Stimulated activated CD8-positive, alpha-beta memory T cell treated with anti-CD3 and anti-CD28 coated beads, Interleukin-2, amount 100 ng/mL, for 48 hours (primary cell): ENCODE data around the gene DIPK1B.
"Not testable (repeated sequence)": the region's sequence is repeated elsewhere in the genome, so short reads cannot be mapped to it uniquely, and the experiment has no call there.

Experiments used
- DNase-seq, 2 donors: peaks; one replicate each; pipeline ENCODE4 v3.0.0-alpha.2; 2020; ENCODE audit warnings: low read depth in 2 of 2

The DIPK1B gene

DNA sequence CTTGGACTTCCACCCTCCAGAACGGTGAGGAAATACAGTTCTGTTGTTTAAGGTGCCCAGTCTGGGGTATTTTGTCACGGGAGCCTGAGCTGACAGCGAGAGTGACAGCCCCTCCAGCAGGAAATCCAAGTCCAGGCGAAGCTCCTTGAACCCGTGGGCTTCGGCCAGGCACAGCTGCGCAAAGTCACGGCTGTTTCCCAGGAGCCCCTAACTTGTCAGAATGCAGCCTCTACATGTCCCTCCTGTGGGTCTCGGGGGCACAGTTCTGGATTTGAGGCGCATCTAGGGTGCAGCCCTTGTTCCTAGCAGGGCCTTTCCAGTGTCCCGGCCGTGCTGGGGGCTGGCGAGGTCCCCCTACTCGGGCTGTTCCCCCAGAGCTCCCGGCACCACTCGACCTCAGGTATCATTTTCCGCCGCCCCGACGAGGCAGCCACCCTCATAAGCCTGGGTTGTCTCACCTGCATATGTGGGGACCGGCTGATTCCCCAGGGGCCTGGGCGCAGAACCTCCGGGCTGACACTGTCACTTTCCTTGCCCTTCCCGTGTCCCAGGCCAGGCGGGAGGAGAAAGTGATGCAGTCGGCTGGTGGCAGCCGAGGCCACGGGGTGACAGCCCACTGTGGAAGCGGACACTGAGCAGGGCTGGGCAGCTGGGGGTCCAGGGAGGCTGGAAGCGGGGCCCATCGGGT lies 41.1 kb downstream of the DIPK1B start:
- no peak for DNase-seq

GRCh38 chr9:136754059-136754572 lies 41.7 kb downstream of the DIPK1B start:
- no peak for DNase-seq

DNA sequence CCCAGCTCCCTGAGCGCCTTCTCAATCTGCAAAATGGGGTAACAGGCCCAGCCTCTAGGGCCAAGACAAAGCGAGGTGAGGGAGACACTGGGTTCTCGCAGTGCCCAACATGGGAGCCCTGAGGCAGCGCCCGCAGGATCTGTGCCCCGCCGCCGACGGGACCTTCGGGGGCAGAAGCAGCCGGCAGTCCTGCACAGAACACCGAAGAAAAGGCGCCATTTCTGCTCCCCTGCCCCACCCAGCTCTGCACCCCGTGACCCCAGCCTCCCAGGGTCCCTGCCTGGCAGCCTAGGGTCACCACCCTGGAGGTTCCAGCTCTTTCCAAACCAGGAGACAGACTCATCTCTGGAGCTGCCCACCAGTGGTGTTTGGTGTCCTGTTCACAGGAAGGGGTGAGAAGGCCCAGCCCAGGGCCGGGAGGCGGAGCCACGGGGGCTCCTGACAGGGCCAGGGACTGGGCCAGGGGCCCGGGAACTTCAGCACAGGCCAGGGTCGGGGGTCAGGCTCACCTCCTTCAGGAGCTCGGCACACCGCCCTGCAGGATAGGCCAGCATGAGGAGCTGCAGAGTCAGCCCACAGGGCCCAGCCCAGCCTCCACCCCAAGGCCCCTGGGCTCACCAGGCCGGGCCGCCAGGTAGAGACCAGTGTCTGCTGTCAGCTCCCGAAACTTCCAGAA lies 42.4 kb downstream of the DIPK1B start:
- DNase-seq, result no peak

- not testable (repeated sequence) for DNase-seq
Observed at GRCh38 chr9:136755302-136756133, 43.1 kb downstream of the DIPK1B start.

GRCh38 chr9:136756134-136756438 lies 43.7 kb downstream of the DIPK1B start:
- DNase-seq, result no peak

- DNase-seq, result no peak
Observed at GRCh38 chr9:136756836-136757235, 44.5 kb downstream of the DIPK1B start.

- DNase-seq, result no peak
Observed at GRCh38 chr9:136757328-136757727, 45.0 kb downstream of the DIPK1B start.

GRCh38 chr9:136757751-136758140 lies 45.4 kb downstream of the DIPK1B start:
- DNase-seq, result no peak

DNA sequence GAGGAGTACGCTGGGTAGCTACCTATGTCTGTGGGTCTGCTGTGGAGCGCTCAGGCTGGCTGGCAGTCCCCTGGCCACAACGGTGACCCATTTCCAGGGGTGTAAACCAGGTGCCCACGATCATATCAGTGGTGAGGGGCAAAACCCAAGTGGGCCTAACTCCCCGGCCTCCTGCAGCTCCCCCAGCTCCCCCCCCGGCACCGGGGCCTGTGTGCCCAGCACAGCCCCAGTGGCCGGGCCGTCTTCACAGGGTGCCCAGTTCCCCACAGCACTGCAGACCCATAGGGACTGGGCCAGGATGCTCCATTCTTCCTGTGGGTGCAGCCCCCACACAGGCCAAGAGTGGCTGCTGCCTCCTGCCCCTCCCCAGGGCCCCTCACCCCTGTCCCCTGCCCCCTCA lies 46.6 kb downstream of the DIPK1B start:
- DNase-seq, result no peak

DNA sequence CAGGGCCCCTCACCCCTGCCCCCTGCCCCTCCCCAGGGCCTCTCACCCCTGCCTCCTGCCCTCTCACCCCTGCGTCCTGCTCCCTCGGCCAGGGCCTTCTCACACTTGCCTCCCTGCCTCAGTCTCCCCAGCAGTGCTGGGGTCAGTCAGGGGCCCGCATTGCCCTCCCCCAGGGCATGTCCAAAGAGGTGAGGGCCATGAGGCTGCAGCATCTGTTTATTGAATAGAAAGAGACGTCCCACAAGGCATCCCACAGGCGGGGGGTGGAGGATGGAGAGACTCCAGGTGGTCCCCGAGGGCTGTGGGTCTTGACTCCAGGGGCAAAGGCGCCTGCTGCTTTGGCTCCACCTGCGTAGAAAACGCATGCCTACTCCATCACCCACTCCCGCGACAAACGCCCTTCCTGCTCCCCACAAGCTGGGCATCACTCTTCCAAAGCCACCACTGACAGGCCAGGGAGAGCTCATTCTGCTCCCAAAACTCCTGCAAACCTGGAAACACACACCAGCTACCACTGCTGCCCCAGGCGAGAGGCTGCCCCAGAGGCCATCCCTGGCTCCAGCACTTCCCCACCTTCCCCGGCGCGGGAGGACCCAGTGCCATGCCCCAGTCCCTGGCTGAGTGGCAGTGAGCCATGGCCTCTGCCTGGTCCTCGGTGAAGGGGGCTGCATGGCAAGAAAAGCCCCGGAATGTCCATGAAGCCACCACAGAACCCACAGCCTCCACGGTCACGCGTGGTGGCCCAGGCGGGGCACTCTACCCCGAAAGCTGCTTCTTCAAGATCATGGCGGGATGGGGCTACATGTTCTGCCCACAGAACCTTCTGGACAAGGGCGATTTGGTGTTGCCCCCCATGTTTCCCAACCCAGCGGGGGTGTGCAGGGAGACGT lies 47.3 kb downstream of the DIPK1B start:
- no peak for DNase-seq

- no peak for DNase-seq
Observed at GRCh38 chr9:136760424-136760823, 48.1 kb downstream of the DIPK1B start.

- DNase-seq, result not testable (repeated sequence)
Observed at GRCh38 chr9:136760834-136761544, 48.6 kb downstream of the DIPK1B start.

GRCh38 chr9:136761545-136761981 lies 49.2 kb downstream of the DIPK1B start:
- no peak for DNase-seq

DNA sequence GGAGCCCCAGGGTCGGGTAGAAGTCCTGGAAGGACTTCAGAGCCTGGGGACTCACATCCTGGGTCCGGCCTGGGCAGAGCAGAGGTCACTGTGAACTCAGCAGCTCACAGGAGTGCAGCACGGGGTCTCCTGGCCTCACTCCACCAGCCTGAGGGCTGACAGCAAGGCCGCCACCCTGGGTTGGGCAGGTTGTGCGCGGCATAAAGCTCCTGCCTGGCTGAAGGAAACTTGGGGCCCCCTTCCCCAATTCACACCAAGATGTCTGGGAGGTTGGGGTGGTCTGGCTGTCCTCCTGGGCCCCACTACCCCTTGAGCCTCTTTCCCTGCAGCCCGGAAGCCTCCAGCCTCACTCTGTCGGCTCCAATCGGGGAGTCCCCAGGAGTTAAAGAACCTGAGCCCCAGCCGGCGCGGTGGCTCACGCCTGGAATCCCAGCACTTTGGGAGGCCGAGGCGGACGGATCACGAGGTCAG lies 49.9 kb downstream of the DIPK1B start:
- DNase-seq, result no peak

GRCh38 chr9:136762915-136763648 lies 50.7 kb downstream of the DIPK1B start:
- peak; percentile 50 to 61 for DNase-seq

GRCh38 chr9:136763649-136764035 lies 51.3 kb downstream of the DIPK1B start:
- DNase-seq, result no peak

- no peak for DNase-seq
Observed at GRCh38 chr9:136764301-136764891, 52.0 kb downstream of the DIPK1B start, which contains the start of gene LCN15. Gene LCN15, minus strand, starts transcription at chr9:136764518. Its CDS starts 30 bp downstream, at chr9:136764488.

GRCh38 chr9:136765041-136765440 lies 52.7 kb downstream of the DIPK1B start:
- DNase-seq, result no peak

GRCh38 chr9:136765745-136766409 lies 53.5 kb downstream of the DIPK1B start:
- not testable (repeated sequence) for DNase-seq
